GM19035 (cell line): Measurements from ENCODE around the gene EPB41.
A peak's percentile ranks its signal among the peaks of the same experiment; 100 is the strongest.
"Not testable (repeated sequence)": the region's sequence is repeated elsewhere in the genome, so short reads cannot be mapped to it uniquely, and the experiment has no call there.

Experiments
- ATAC-seq: cut with Tn5 transposase; IDR thresholded peaks from one replicate; pipeline ENCODE4 v1.9.1; 2021; ENCODE audit not compliant: unreplicated experiment

Gene EPB41

DNA sequence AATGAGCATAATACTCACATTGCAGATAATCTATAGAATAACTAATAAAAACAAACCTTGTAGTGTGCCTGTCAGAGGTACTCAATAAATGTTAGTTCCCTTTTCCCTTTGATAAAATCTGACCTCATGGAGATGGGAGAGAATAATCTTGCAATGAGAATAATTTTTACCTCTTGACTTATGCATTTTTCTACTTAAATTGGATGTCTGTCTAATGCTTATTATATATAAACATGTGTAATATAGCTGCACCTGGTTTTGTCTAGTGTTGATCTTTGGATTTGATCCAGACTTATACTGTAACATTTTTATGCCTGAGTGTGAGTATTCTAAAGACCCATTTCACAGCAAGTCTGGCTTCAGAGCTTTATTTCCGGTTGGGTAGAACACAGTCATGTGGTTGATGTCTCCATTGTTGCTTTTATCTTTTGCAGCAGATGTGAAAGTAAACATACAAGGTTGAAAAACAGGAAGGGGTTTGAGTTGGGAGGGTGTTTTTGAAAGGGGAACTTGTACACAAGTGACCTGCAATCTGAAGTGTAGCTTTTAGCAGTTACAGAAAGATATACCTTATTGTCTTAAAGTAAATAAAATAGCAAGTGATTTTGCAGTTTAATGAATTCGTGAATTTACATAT is 12.4 kb downstream of the EPB41 start:
- ATAC-seq, result peak; percentile 89

GRCh38 chr1:28927266-28927647 is 12.9 kb downstream of the EPB41 start:
- ATAC-seq, result peak; percentile 3

GRCh38 chr1:28927648-28928313 is 13.4 kb downstream of the EPB41 start:
- ATAC-seq, result no peak

DNA sequence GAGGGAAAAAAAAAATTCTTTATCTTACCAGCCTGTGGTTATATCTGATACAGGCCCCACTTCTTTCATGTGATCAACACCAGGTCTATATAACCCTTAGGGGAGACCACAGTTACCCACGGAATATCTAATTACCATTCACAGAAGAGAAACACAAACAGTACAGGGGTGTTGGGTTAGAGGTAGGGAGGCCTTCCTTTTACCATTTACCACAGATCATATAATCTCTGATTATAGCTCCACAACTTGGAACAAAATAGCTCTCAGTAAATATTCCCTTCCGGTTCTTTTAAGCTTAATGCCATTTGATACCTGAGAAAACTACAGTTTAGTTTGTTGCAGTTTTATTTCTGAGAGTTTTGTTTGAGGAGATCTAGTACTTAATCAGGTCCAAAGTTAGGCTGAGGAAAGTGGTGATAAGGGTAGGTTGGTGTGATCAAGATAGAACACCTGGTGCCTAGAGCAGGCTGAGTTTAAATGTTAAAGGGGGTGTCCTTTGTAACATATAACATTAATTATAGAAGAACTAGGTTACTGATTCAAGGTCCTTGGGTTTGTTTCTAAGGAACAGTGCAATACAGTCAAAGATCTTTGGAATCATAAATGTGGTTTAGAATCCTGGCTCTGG is 14.1 kb downstream of the EPB41 start:
- no peak for ATAC-seq

DNA sequence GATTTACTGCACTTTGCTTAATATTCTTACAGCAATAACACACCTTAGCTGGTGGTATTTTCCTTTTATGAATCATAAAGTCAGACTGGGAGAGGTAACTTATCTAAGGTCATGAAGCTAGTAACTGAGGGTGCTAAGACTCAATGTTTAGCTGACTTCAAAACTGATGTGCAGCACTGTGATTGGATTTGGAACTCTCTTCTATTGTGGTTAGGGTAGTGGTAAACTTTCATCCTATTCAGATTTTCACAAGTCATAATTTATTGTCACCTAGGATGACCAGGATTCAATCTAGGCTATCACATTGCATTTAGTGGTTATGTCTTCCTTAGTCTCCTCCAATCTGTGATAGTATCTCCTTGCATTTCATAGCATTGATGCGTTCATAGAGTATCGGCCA is 18.9 kb downstream of the EPB41 start:
- no peak for ATAC-seq

DNA sequence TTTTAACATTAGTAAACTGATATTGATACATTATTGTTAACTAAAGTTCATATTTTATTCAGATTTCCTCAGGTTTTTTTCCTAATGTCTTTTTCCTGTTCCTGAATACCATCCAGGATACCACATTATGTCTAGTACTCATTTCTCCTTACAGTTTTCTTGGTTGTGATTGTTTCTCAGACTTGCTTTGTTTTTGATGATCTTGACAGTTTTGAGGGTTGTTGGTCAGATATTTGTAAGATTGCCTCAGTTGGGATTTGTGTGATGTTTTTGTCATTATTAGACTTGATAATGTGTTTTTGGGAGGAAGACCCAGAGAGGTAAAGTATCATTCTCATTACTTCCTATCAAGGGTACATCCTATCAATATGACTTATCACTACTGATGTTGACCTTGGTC is 19.5 kb downstream of the EPB41 start:
- ATAC-seq, result no peak

GRCh38 chr1:28934676-28935075 is 20.3 kb downstream of the EPB41 start:
- no peak for ATAC-seq

- no peak for ATAC-seq
Measured at GRCh38 chr1:28935293-28935692, 20.9 kb downstream of the EPB41 start.

GRCh38 chr1:28936094-28936493 is 21.7 kb downstream of the EPB41 start:
- no peak for ATAC-seq

DNA sequence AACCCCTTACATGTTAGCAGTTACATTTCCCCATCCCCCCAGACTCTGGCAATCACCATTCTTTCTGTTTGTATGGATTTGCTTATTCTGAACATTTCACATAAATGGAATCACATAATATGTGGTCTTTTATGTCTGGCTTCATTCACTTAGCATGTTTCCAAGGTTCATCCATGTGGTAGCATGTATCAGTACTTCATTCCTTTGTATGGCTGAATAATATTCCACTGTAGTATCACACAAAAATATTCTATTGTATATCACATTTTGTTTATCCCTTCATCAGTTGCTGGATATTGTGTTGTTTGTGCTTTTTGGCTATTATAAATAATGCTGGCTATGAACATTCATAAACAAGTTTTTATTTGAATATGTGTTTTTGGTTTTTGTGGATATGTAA is 22.2 kb downstream of the EPB41 start:
- no peak for ATAC-seq

- not testable (repeated sequence) for ATAC-seq
Measured at GRCh38 chr1:28943581-28943980, 29.2 kb downstream of the EPB41 start.

DNA sequence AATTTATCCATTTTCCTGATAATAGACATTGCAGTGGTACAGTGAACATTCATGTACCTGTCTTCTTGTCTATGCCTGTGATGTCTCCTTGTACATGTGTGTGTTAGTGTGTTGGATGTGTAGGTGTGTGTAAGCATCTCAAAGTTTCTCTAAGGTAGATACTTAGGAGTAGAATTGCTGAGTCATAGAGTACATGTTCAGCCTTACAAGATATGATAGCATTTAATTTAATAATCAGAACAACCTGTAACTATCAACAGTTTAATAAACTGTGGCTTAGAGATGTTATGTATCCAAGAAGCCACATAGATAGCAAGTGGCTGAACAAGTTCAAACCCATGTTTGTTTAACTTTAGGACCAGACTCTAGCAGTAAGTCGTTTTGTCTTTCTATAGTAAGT is 35.6 kb downstream of the EPB41 start:
- ATAC-seq, result no peak

GRCh38 chr1:28950449-28950848 is 36.1 kb downstream of the EPB41 start:
- no peak for ATAC-seq

- ATAC-seq, result no peak
Measured at GRCh38 chr1:28954126-28954726, 39.9 kb downstream of the EPB41 start.

- ATAC-seq, result no peak
Measured at GRCh38 chr1:28956038-28956464, 41.7 kb downstream of the EPB41 start.

DNA sequence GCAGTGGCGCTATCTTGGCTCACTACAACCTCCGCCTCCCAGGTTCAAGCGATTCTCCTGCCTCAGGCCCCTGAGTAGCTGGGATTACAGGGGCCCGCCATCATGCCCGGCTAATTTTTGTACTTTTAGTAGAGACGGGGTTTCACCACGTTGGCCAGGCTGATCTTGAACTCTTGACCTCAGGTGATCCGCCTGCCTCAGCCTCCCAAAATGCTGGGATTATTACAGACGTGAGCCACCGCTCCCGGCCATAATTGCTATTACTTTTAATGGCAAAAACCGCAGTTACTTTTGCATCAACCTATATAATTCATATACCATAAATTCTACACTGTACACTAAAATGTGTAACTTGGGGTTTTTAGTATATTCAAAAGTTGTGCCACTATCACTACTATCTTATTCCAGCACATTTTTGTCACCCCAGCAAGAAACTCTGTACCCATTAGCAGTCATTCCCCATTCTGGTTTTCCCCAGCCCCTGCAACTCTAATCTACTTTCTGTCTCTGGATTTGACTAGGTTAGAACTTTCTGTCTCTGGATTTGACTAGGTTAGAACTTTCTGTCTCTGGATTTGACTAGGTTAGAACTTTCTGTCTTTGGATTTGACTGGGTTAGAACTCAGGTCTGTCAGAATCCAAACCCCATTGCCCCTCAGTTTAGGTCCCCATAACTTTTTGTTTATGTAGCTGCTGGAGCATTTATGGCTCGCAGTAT is 47.9 kb downstream of the EPB41 start:
- ATAC-seq, result not testable (repeated sequence)

GRCh38 chr1:28965271-28965870 is 51.0 kb downstream of the EPB41 start:
- no peak for ATAC-seq

GRCh38 chr1:28966617-28967016 is 52.2 kb downstream of the EPB41 start:
- ATAC-seq, result no peak

DNA sequence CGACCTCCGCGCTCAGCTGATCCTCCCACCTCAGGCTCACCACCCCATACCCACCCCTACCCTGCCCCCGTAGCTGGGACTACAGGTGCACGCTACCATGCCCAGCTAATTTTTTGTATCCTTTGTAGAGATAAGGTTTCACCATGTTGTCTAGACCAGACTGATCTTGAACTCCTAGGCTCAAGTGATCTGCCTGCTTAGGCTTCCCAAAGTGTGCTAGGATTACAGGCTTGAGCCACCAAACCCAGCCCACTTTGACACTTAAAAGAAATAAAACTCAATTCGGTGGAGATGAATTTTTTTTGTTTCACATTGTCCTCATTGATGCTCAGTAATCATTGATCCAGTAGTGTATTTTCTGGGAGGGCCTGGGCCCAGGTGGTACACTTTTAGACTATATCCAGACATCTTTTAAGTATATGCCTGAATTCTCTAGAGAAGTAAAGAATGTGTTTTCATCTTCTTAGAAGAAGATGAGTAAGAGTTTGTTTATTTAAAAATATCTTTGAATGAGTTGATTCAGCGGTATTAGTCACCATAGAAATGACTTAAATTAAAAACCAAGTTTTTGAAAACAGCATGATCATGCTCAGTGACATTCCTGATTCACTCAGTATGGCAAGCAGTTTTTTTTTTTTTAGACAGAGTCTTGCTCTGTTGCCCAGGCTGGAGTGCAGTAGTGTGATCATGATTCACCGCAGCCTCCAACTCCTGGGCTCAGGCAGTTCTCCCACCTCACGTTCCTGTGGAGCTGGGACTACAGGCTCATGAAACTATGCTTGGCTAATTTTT is 57.8 kb downstream of the EPB41 start:
- no peak for ATAC-seq
